HFFc6 (cell line): ENCODE data around the gene ME1. TPM values are rescaled to one million over a fixed set of nuclear protein-coding genes. Genes with fewer than 3 reads are reported as not detected.

Experiments
- DNase-seq: peaks from one replicate; pipeline ENCODE4 v3.0.0-alpha.2; 2018
- H3K27ac Mint-ChIP-seq: 2 replicates; pipeline ENCODE4 v1.8.0; 2020; ENCODE audit warnings: mild to moderate bottlenecking, mixed read lengths
- H3K27me3 Mint-ChIP-seq: 2 replicates; pipeline ENCODE4 v1.8.0; 2021; ENCODE audit warnings: mild to moderate bottlenecking, moderate library complexity, mixed read lengths; ENCODE audit not compliant: insufficient read depth
- H3K36me3 Mint-ChIP-seq: 2 replicates; pipeline ENCODE4 v1.8.0; 2021; ENCODE audit warnings: low read depth, mixed read lengths
- H3K4me1 Mint-ChIP-seq: 2 replicates; pipeline ENCODE4 v1.8.0; 2020; ENCODE audit warnings: low read depth, mixed read lengths
- H3K4me3 Mint-ChIP-seq: 2 replicates; pipeline ENCODE4 v1.8.0; 2020; ENCODE audit warnings: mild to moderate bottlenecking, moderate library complexity, mixed read lengths
- H3K9me3 Mint-ChIP-seq: 2 replicates; pipeline ENCODE4 v1.8.0; 2020; ENCODE audit warnings: mild to moderate bottlenecking, mixed read lengths
- total RNA-seq, 6 experiments: library from RNA; stranded (reverse); fragmentation: NEBNext Ultra II Directional; extraction: Animal tissue kit (Norgen Biotek cat#: 25700); gene quantifications; 2 replicates in 1 of 6; 3 replicates in 5 of 6; pipeline ENCODE4 v1.2.3, GENCODE V29; 2021
- TF ChIP-seq, protein P1 (sequence below): fragments of 200-600 bp; sonication (generic); IDR thresholded peaks from 2 replicates; pipeline ENCODE4 v1.5.0; 2021; ENCODE audit warnings: antibody characterized with exemption, mild to moderate bottlenecking

Gene ME1
- total RNA-seq, 6 experiments from 2014 or later, result 24.2 to 37.1 (median 32.6) TPM

DNA sequence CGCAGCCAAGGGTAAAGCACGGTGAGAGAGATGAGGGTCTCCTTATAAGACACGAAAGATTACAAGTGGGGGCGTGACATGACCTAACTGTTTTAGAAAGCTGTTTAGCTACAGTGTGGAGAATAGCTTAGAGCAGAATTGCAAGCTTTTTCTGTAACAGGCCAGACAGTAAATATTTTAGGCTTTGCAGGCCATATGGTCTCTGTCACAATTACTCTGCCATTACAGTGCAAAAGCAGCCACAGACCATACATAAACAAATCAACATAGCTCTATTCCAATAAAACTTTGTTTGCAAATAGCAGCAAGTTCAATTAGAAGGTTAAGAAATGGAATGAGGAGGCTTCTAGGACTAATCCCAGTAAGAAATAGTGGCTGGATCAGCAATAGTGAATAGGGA lies 254.6 kb downstream of the ME1 start:
- DNase-seq, result no peak
- Mint-ChIP-seq H3K27me3 (peaks cover 2% of the 10 kb centered on the region), H3K9me3 (no peaks in the 10 kb centered on the region), H3K27ac (peak overlapping the region; percentile 28; the same call in 1 of the 2 replicates), H3K36me3 (peaks cover 36% of the 10 kb centered on the region), H3K4me3 (no peak overlapping the region), H3K4me1 (no peaks in the 10 kb centered on the region)
- TF ChIP-seq, protein P1, sequence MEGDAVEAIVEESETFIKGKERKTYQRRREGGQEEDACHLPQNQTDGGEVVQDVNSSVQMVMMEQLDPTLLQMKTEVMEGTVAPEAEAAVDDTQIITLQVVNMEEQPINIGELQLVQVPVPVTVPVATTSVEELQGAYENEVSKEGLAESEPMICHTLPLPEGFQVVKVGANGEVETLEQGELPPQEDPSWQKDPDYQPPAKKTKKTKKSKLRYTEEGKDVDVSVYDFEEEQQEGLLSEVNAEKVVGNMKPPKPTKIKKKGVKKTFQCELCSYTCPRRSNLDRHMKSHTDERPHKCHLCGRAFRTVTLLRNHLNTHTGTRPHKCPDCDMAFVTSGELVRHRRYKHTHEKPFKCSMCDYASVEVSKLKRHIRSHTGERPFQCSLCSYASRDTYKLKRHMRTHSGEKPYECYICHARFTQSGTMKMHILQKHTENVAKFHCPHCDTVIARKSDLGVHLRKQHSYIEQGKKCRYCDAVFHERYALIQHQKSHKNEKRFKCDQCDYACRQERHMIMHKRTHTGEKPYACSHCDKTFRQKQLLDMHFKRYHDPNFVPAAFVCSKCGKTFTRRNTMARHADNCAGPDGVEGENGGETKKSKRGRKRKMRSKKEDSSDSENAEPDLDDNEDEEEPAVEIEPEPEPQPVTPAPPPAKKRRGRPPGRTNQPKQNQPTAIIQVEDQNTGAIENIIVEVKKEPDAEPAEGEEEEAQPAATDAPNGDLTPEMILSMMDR, result no peak

DNA sequence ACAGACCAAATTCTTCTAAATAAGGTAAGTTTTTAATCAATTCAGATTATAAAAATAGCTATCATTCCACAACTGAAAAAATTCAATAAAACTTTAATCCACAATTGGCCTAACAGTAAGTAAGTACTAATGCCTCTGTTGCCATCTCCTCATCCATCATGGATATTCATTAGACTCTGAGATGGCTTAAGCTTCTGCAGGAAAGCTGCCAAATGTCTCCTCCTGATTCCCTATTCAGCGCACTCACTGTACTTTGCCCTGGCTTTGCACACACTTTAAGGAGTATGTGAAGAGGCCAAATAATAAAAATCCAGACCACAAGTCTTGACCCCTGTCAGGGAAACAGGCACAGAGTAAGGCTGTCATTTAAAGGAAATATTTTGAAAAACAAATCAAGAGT lies 261.3 kb downstream of the ME1 start:
- peak overlapping the region; percentile 45; the same call in 1 of the 2 replicates for H3K27ac Mint-ChIP-seq
- peaks cover 8% of the 10 kb centered on the region; the same call in 1 of the 2 replicates for H3K4me1 Mint-ChIP-seq
- no peak for DNase-seq
- TF ChIP-seq, protein P1, result no peak
- peaks cover 43% of the 10 kb centered on the region for H3K36me3 Mint-ChIP-seq
- H3K4me3 Mint-ChIP-seq, result no peak overlapping the region
- peaks cover under 1% of the 10 kb centered on the region; the same call in 1 of the 2 replicates for H3K27me3 Mint-ChIP-seq
- H3K9me3 Mint-ChIP-seq, result no peaks in the 10 kb centered on the region

DNA sequence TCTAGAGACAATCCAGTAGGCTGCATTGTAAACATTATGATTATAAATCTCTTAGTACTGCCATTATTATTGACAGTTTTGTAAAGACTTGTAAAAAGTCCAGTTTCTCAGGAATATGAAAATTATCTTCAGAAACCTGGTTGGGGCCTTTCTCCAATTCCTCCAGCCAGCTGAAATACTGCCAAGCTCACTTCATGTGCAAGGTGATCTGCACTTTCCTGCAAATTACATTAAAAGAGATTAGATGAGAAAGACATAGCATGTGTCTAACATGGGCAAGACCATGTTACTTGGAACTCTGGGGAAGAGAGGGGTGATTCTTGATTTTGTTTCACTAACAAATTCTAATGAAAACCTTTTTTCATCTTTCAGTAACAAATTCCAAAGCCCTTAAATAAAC lies 261.7 kb downstream of the ME1 start:
- H3K9me3 Mint-ChIP-seq, result no peaks in the 10 kb centered on the region
- no peak overlapping the region for H3K4me3 Mint-ChIP-seq
- H3K27me3 Mint-ChIP-seq, result peaks cover 3% of the 10 kb centered on the region; the same call in 1 of the 2 replicates
- DNase-seq, result no peak
- TF ChIP-seq, protein P1, result no peak
- H3K27ac Mint-ChIP-seq, result no peak overlapping the region
- peaks cover 40% of the 10 kb centered on the region for H3K36me3 Mint-ChIP-seq
- H3K4me1 Mint-ChIP-seq, result peaks cover 8% of the 10 kb centered on the region; the same call in 1 of the 2 replicates

DNA sequence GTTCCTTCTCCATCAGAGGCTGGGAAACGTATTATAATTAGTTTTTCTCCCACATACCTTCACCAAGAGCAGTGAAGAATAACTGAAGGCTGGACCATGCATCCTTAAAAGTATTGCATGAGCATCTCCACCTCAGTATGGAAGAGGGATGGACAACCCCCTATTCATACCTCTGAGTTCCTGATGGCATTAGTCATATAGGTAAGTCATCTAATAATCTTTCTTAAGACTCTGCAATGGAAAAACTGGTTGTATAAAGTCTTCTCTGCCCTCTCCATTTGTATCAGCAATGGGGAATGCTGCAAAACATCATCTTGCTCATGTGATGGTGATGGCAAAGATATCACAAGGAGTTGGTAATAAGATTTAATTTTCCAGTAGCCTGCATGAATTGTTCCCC lies 262.3 kb downstream of the ME1 start:
- H3K4me1 Mint-ChIP-seq, result peaks cover 8% of the 10 kb centered on the region; the same call in 1 of the 2 replicates
- no peak for DNase-seq
- H3K36me3 Mint-ChIP-seq, result peaks cover 37% of the 10 kb centered on the region
- H3K4me3 Mint-ChIP-seq, result no peak overlapping the region
- no peaks in the 10 kb centered on the region for H3K9me3 Mint-ChIP-seq
- H3K27ac Mint-ChIP-seq, result no peak overlapping the region
- TF ChIP-seq, protein P1, result no peak
- H3K27me3 Mint-ChIP-seq, result peaks cover 3% of the 10 kb centered on the region; the same call in 1 of the 2 replicates

DNA sequence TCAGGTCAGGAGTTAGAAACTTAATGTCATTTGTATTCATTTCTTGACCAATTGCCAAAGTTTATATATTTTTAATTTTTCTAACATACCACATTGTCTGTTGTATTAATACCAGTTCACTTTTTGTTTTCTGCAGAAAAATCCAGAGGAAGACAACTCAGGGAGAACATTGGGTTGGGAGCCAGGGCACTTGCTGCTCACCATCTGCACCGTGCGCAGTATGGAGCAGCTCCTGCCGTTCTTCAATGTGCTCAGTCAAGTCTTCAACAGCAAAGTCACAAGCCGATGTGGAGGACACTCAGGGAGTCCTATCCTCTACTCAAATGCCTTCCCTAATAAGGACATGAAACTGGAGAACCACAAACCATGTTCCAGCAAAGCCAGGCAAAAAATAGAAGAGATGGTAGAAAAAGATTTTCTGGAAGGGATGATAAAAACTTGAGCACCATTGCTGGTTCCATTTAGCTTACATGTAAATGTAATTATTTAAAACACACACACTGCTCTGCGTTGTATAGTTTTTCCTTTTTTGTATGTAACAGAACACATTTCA lies 263.0 kb downstream of the ME1 start:
- Mint-ChIP-seq H3K27me3 (peaks cover 3% of the 10 kb centered on the region; the same call in 1 of the 2 replicates), H3K9me3 (no peaks in the 10 kb centered on the region), H3K36me3 (peaks cover 30% of the 10 kb centered on the region), H3K4me1 (peaks cover 8% of the 10 kb centered on the region; the same call in 1 of the 2 replicates), H3K4me3 (no peak overlapping the region), H3K27ac (no peak overlapping the region)
- no peak for DNase-seq
- TF ChIP-seq, protein P1, result no peak

Other genes with a start within 250 kb of the ME1 start
- gene PGM3, start 237.8 kb downstream of the ME1 start, total RNA-seq, result 100 to 1,000 TPM in 2 of 6 experiments, 10 to 100 TPM in 4; 97.4 to 103 (median 98.6) TPM
- 1 to 10 TPM; 4.0 to 5.1 (median 4.3) TPM for gene RWDD2A, start 237.7 kb downstream of the ME1 start, total RNA-seq
- under 1 TPM; 0.30 to 0.78 (median 0.46) TPM for gene PRSS35, start 81.5 kb upstream of the ME1 start, total RNA-seq